GM21717 (cell line): Measurements from ENCODE around the gene AGPAT1.
"Not testable (repeated sequence)": the region's sequence is repeated elsewhere in the genome, so short reads cannot be mapped to it uniquely, and the experiment has no call there.

ENCODE experiments used
- ATAC-seq: cut with Tn5 transposase; IDR thresholded peaks from one replicate; pipeline ENCODE4 v1.9.1; 2021; ENCODE audit warnings: mild to moderate bottlenecking, moderate library complexity; ENCODE audit not compliant: unreplicated experiment

The AGPAT1 gene

DNA sequence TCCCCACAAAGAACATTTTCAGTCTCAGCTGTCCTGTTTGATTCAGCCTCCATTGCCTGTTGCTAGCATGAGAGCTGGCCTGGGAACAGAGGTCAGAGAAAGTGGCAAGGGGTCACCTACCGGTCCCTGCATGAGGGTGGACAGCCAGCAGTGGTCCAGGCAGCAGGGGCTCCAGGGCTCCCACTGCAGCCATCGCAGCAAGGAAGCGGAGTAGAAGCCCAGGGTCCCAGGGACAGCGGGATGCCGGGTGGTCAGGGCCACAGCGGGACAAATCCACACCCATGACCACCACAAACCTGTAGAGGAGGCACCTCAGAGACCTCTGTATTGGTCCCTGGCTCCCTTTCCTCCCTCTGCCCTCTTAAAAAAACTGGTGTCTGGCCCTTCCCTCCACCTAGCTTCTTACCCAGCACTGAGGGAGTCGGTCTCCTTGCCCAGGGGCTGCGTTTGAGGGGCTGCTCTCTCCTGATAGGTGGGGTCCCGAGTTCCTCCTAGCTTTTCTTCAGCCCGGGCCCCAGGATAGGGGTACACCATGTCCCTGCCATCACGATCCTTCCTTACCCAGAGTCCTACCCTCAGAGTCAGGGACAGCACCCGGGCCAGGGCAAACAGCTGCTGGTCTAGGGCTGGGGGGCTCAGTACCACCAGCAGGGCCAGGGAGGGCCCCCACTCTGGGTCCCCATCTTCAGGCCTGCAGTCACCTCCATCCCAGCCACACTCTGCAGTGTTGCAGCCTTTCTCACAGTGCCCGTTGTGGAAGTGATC is 25.0 kb upstream of the AGPAT1 start:
- no peak for ATAC-seq

DNA sequence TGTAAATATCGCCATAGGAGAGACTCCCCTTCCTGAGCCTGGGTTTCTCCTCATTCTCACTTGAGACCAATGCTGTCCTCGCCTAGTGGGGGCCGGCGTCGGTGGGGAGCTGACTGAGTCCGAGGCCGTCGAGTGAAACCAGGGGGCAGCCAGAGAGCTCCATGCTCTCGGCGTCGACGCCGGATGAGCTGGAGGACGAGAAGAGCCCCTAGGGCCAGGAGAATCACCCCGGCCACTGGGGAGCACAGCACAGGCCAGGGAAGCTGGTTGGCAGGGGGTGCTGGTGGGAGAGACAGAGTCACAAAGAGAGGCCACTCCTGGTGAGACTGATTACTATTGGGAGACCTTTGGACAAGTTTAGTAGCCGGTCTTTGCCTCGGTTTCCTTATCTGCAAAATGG is 23.0 kb upstream of the AGPAT1 start:
- ATAC-seq, result no peak

DNA sequence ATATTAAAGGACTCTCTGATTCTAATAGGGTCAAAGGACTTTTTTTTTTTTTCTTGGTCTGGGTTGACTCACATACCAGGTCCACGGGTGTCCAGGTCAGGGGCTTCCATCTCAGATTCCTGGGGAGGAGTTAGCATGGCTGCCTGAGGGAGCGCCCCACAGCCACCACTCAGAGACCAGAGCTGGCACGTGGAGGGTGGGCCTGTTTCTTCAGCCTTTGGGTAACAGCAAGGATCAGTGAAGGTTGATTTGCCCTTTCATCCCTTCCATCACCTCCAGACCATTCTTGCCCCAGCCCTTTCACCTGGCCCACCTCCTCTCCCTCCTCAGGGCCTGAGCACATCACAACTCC is 22.4 kb upstream of the AGPAT1 start:
- ATAC-seq, result no peak

DNA sequence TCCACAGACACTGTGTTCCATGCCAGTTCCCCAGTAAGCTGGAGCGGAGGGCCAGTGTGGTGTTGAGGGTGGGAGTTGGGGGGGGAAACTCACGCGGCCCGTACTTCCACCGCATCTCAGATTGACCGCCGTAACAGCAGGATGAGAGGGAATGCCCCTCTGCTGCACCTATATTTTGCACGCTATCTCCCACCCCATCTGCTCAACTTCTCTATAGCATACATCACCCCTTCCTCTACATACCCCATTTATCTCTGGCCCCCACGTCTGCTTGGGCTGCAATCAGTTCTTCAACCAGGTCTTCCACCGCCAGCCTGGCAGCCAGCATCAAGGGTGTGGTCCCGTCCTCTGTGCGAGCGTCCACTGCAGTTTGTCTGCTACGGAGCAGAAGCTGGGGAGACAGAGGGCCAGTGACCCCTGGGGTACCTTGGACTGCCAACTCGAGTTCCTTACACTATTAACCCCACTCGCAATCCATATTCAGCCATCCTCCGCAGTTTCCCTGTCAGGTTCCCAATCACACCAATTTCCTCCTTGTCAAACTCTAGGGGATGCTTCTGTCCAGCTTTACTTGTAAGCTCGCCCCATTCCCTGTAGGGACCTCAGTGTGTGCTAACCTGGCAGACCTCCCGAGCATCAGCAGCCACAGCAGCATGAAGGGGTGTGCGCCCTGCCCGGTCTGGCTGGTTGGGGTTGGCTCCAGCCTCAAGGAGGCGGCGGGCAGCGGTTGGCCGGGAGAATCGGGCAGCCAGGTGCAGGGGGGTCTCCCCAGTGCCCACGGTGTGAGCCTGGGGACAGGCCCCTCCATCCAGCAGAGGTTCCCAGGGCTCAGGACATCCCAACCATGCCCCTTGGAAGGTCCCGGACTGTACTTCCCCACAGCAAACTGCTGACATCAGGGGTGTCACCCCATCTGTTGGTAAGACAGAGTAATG is 21.1 kb upstream of the AGPAT1 start:
- ATAC-seq, result no peak

DNA sequence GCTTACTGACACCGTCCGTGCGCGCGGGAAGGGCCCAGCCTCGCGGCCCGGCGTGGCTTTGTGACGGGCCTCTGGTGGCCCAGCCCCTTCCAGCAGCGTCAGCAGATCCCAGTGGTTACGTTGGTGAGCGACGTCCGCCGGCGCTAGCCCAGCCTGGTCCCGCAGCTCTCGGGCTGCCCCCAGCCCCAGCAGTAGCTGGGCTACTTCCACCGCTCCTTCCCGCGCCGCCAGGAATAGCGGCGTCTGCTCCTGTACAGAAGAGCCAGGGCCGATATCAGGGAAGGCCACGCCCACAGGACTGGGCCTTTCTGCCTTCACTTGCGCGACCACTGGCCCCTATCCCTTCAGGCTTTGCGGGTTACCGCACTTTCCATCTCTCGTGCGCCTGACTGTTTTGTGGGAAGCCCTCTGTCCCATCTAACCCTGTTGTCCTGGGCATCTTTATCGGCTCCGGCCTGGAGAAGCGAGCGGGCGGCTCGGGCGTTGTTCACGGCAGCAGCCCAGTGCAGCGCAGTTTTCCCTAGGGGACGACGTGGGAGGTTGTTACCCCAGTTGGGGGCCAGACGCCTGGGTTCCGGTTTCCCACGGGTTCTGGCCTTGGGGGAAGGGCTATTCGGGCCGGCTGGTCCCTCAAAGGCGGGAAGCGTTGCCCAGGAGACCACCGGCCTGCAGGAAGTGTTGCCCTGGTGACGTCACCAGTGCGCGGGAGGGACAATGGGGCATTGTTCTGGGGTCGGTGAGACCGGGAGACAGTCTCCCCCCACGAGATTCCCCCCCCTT is 20.2 kb upstream of the AGPAT1 start:
- peak; percentile 56 for ATAC-seq

DNA sequence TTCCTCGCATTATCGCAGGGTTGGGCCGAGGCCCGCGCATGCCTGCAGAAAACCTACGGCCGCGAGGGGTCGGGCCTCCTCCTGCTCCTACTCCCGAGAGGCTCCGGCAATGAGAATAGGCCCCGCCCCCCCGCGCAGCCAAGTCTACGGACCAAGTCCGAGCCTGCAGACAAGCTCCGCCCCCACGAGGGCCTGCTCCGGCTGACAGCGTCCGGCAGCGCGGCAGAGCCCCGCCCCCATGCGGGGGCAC is 19.7 kb upstream of the AGPAT1 start:
- no peak for ATAC-seq

DNA sequence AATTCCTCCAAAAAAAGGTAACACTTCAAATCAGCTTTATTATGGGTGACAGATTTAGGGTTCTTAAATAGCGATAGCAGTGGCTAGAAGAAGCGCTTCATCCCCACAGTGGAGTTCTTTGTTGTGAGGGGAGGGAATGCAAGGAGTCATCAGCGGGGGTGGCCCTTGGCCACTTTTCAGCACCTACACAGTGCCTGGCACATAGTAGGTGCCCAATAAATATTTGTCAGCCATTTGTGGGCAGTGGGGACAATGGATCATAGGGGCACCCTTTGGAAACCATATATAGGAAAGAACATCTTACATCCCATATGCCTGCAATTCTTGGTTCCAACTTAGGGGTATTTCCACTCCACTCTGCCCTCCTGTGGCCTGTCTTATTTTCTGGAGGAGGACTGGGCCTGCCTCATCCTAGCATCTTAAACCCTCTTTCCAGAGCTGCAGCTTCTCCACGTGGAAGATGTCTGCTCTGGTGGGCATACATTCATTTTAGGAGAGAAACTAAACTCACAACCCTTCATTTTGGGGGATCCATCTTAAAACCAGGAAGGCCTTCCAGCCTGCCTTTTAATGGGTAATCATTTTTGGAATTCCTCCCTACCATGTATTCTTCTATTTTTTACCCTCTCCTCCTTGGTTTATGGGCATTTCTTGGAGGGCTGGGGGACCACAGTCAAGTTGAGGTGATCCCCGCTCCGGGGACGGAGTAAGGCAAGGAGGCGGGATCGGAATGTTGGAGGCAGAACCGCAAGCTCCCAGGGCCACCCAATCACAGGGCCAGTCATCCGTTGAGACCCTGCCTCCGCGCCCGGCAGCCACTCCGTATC is 19.2 kb upstream of the AGPAT1 start:
- ATAC-seq, result peak; percentile 71

DNA sequence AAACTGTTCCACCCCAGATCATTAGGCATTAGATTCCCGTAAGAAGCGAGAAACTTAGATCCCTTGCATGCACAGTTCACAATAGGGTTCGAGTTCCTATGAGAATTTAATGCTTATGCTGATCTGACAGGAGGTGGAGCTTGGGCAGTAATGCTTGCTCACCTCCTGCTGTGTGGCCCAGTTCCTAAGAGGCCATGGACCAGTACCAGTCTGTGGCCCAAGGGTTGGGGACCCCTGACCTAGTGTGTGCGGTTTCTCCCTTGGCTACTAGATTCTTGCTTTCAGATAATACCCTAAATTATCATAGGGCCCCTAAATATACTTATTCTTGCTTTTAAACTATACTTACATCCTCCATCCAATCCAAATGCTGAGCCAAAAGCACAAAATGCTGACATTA is 18.5 kb upstream of the AGPAT1 start:
- no peak for ATAC-seq

DNA sequence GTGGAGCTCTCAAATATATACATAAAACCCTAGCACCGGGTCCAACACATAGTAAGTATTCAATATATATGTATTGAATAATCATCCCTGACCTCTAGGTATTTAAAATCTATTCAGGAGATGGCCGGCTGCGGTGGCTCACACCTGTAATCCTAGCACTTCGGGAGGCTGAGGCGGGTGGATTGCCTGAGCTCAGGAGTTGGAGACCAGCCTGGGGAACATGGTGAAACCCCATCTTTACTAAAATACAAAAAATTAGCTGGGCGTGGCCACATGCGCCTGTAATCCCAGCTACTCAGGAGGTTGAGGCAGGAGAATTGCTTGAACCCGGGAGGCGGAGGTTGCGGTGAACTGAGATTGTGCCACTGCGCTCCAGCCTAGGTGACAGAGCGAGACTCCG is 17.2 kb upstream of the AGPAT1 start:
- not testable (repeated sequence) for ATAC-seq

DNA sequence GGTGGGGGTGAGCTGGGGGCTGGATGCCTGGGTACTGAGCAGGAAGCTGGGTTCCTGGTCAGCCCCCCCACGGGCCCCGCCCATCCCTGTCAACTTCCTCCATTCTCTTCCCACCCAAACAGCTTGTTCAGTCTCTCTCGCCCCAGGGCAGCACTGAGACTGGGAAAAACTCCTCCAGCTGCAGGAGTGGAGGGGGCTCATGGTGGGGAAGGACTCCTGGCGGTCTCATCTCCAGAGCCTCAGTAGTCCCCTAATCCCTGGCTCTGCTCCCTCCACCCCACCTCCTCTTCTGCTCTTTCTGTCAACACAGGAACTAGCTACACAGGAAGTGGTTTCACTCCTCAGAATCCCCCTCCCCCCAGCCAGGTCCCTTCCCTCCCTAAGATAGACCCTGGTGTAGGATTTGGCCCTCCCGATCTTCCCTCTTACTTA is 16.7 kb upstream of the AGPAT1 start, which contains the start of gene GPSM3:
GPSM3 (minus strand) TSS at position 36 of the 432 bp plus-strand sequence. CDS start 130 bp downstream, outside the sequence.
- no peak for ATAC-seq

DNA sequence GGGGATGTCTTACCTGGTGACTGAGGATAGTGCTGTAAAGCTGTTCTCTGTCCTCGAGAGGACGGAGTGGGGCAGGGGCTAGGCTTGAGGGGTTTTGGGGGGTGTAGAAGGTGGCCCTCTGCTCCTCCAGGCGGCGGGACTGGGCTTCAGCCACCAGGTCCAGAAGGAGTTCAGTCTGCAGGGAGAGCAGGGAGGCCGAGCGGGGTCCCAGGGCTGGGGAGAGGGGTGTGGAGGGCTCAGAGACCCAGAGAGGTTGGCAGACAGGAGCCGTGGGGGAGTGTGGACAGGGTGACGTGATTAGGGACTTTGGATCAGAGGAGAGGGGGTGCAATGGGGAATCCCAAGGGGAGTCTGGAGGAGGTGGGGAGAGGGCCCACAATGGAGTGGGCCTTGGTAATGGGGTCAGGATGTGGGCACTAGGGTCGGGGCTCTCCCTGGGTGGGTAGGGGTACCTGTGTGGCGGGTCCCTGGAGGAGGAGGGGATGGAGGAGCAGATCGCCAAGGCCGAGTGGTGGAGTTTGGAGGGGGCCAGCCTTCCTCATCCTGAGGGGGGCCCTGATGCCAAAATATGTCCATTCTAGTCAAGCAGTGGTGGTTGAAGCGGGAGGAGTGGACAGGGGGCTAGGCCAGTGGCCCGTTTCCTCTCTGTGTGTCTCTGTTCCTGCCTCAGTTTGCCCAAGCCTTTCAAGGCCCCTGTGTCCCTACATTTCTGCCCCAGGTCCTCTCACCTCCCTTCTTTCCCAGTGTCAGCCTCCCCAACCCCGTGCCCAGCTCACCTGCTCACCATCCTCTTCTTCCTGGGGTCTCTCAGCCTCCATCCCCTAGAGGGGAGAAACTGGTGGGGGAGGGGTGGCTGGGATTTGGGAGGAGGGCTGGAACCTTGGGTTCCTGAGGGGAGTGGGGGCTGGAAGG is 16.1 kb upstream of the AGPAT1 start:
- no peak for ATAC-seq

DNA sequence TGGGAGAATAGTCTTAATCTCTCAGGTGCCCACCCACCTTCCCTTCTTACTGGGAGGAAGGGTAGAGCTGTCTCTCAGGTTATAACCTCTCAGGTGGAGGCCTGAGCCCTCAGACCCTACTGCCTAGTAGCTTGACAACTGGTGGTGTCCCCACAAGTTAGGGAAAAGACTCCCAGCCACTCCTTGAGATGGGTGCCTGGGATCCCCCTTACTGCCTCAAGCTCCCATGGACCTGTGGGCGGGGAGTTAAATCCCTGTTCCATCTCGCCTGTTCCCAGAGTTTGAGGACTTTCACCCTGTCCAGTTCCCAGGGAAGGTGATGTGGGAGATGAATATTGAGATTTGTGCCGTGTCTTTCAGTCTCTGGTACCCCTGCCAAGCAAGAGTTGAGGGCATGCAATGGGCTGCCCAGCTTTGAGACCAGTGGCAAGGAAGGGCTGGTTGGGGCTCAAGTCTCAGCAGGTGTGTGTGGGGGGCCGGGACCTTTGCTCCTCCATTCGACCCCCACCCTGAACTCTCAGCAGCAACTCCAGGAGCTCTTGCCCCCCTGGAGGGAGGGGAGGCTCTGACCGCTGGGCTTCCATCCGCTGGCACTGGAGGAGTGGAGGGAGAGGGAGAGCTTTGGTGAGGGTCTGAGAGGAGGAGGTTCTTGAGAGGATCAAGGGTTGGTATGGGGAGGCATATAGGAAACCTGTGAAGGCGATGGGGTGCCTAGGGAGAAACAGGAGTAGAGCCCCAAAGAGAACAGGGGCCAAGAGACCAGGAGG is 15.2 kb upstream of the AGPAT1 start:
- no peak for ATAC-seq

DNA sequence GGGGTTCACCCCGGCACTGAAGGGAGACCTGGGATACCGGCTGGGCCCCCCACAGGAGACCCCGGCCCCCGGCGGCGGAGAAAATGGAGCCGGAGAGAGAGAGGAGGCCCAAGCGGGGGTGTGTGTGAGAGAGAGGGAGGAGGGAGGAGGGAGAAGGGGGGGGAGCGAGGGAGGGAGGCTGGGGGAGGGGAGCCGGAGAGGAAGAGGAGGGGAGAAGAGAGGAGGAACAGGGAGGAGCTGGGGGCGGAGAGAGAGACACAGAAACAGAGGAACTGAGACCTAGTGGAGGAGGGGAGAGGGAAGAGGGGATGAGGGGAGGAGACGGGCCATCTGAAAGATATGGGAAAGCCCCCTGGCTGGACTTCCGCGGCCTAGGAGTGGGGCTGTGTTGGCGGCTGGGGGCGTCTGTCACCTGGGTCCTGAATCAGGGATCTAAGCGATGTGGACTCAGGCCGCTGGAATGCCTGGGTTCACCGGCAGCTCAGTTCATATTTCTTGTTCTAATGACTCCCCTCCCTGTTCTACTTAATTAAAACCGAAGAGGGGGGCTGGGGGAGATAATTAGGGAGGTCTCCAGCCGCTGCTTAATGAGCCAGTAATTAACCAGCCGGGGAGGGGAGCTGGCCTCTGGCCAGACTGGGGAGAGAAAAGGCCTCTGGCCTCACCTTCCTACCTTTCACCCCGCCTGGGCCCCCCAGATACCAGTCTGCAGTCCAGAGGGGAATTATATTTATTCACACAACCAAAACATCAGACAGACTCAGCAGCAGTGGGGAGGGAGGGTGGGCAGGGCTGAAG is 14.4 kb upstream of the AGPAT1 start, which contains the start of gene PBX2:
PBX2 (minus strand) TSS at position 149 of the 798 bp plus-strand sequence. CDS start 287 bp downstream, outside the sequence.
- peak; percentile 40 for ATAC-seq

DNA sequence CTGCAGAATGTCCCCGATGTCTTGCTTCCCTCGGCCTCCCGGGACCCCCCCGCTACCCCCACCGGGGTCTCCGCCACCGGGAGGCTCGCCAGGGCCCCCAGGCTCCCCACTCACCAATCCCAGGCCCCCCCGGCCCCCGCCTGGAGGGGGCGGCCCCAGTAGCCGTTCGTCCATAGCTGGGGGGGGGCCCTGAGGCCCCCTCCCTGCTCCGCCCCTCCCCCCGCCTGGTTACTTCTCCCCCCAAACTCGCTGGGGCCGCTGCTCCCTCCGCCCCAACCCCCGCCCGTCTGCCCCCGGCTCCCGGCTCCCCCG is 13.8 kb upstream of the AGPAT1 start:
- no peak for ATAC-seq

DNA sequence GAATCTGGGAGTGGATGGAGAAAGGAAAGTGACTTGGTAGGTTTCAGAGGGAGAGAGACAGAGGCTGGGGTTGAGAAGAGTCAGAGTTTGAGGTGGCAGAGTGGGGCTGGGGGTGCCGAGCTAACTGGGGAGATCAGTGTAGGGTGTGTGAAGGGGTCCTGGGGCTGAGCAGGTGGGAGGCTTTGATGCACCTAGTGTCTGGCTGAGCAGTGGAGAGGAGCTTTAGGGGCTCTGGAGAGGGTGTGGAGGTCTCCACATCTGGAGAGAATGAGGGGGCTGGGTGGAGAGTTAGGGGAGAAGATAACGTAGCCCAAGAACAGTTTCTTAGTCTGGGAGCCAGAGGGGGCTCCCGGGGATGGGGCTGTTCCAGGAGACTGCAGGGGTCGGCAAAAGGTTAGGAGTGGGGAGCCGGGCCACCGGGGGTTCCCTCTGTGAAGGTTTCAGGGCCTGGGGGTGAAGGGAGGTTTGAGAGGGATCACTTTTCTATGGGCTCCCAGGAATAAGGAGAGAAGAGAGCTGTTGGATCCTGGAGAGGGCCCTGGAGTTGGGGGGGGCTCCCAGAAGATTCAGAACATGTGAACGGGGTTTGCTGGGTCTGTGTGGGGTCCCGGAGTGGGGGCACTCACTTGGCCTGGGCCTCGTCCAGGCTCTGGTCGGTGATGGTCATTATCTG is 13.3 kb upstream of the AGPAT1 start:
- no peak for ATAC-seq

DNA sequence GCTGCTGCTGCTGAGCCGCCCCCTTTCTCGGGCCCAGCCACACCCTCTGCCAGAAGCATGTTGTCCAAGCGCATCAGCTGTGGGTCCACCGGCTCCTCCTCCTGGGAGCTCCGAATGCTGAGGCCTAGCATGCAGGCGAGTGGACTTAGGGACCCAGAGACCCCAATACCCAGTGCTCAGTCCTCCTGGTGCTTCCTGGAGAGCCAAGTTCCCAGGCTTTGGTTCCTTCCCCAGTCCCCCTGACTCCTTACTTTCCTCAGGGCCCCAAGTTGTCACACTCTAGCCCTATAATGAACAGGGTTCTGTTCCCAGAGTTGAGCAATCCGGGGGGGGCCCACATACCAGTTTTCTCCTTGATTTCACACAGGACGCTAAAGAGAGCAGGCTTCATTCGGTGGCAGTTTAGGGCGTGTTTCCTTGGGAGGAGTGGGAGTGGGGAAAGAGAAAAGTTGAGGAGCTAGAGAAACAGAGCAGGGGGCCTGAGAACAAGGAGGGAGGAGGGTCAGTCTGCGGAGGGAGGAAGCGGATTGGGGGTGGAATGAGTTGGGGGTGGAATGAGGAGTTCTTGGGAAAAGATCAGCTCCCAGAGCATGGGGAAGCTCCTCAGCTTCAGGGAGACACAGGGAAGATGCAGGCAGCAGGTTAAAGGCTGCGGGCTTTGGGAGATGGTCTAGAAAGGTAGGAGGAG is 12.6 kb upstream of the AGPAT1 start:
- ATAC-seq, result no peak
